H1 (cell line): Measurements from ENCODE around the gene RPL32. TPM values are rescaled to one million over a fixed set of nuclear protein-coding genes. Genes with fewer than 3 reads are reported as not detected.
"Not testable (repeated sequence)": the region's sequence is repeated elsewhere in the genome, so short reads cannot be mapped to it uniquely, and the experiment has no call there.

Experiments used
- CTCF ChIA-PET: fragments of 300-600 bp; sonication (Branson Sonifier 250); formaldehyde crosslinking; loops from one replicate; lab custom pipeline; 2021; ENCODE audit not compliant: partially characterized antibody; lab: Charles Lee
- POLR2A ChIA-PET: fragments of 300-600 bp; sonication (Branson Sonifier 250); formaldehyde crosslinking; loops from one replicate; lab custom pipeline; 2021; ENCODE audit warnings: inconsistent platforms; ENCODE audit not compliant: partially characterized antibody; lab: Charles Lee
- DNase-seq, 2 experiments: peaks; one replicate each; pipeline versions ENCODE4 v3.0.0 to v3.0.0-alpha.2; 2010 to 2022; ENCODE audit warnings: low spot score in 2 of 2, low read depth in 1 of 2, mixed read lengths in 1 of 2
- FAIRE-seq: peaks from 2 replicates; lab custom pipeline; 2011; peaks lifted over from hg19 to GRCh38; lab: Jason Lieb, UNC
- H2AFZ ChIP-seq: 2 replicates; pipeline ENCODE4 v1.8.1; 2012; ENCODE audit warnings: low read length, inconsistent platforms
- H2AK5ac ChIP-seq: 2 replicates; pipeline ENCODE4 v1.6.1; 2013; ENCODE audit warnings: low read depth, low read length
- H2BK120ac ChIP-seq: replicated peaks from 2 replicates; pipeline ENCODE3; 2013; ENCODE audit warnings: low read depth, low read length, inconsistent platforms
- H2BK12ac ChIP-seq: 2 replicates; pipeline ENCODE4 v1.6.1; 2013; ENCODE audit warnings: low read depth, low read length
- H2BK15ac ChIP-seq: 2 replicates; pipeline ENCODE4 v1.6.1; 2013; ENCODE audit warnings: low read length
- H2BK20ac ChIP-seq: 2 replicates; pipeline ENCODE4 v1.6.1; 2013; ENCODE audit warnings: low read length
- H2BK5ac ChIP-seq: 2 replicates; pipeline ENCODE4 v1.6.1; 2013; ENCODE audit warnings: low read depth, low read length
- H3K14ac ChIP-seq: 2 replicates; pipeline ENCODE4 v1.6.1; 2013; ENCODE audit warnings: inconsistent platforms; ENCODE audit not compliant: insufficient read length
- H3K18ac ChIP-seq: 2 replicates; pipeline ENCODE4 v1.6.1; 2013; ENCODE audit warnings: low read length; ENCODE audit errors: extremely low read depth
- H3K23ac ChIP-seq: 2 replicates; pipeline ENCODE4 v1.6.1; 2013; ENCODE audit warnings: inconsistent platforms; ENCODE audit not compliant: insufficient read length
- H3K23me2 ChIP-seq: 2 replicates; pipeline ENCODE4 v1.6.1; 2013; ENCODE audit warnings: low read depth, low read length
- H3K27ac ChIP-seq: 2 replicates; pipeline ENCODE4 v1.6.1; 2011; ENCODE audit warnings: low read depth, low read length, inconsistent platforms
- H3K27me3 ChIP-seq, 4 experiments: replicated peaks in 1 of 4; 1 replicate in 1 of 4; 2 replicates in 3 of 4; pipeline versions ENCODE4 v1.6.1 to v1.8.1; 2011 to 2013; ENCODE audit warnings: low read length in 3 of 4, mild to moderate bottlenecking in 3 of 4, inconsistent platforms in 2 of 4, mixed read lengths in 2 of 4, moderate library complexity in 1 of 4; ENCODE audit not compliant: control insufficient read depth in 3 of 4, insufficient read depth in 3 of 4; ENCODE audit errors: extremely low read depth in 1 of 4
- H3K36me3 ChIP-seq, 4 experiments: 2 replicates each; pipeline versions ENCODE4 v1.6.1 to v1.8.1; 2011 to 2013; ENCODE audit warnings: mild to moderate bottlenecking in 4 of 4, low read length in 3 of 4, moderate library complexity in 2 of 4, control low read depth in 1 of 4, inconsistent platforms in 1 of 4; ENCODE audit not compliant: insufficient read depth in 4 of 4, control insufficient read depth in 2 of 4
- H3K4ac ChIP-seq: replicated peaks from 2 replicates; pipeline ENCODE3; 2013; ENCODE audit warnings: low read length, low read depth, mixed read lengths, inconsistent platforms; ENCODE audit not compliant: insufficient read length
- H3K4me1 ChIP-seq, 4 experiments: replicated peaks in 1 of 4; 1 replicate in 1 of 4; 2 replicates in 3 of 4; pipeline versions ENCODE4 v1.6.1 to v1.8.1; 2011 to 2013; ENCODE audit warnings: low read length in 3 of 4, inconsistent platforms in 2 of 4, mixed read lengths in 1 of 4; ENCODE audit not compliant: insufficient read depth in 4 of 4, control insufficient read depth in 3 of 4
- H3K4me2 ChIP-seq, 2 experiments: 2 replicates each; pipeline versions ENCODE4 v1.6.1 to v1.8.1; 2011 to 2013; ENCODE audit warnings: low read depth in 2 of 2, low read length in 2 of 2, control low read depth in 1 of 2, inconsistent platforms in 1 of 2, mild to moderate bottlenecking in 1 of 2; ENCODE audit not compliant: insufficient read depth in 1 of 2
- H3K4me3 ChIP-seq, 4 experiments: fragments of 200-600, 300-600 bp in 1 of 4; sonication (generic), shearing (Covaris generic), sonication (Bioruptor Twin) in 1 of 4; 2 replicates each; pipeline versions ENCODE4 v1.5.1 to v1.8.1; 2011 to 2016; ENCODE audit warnings: low read length in 4 of 4, low read depth in 3 of 4, control low read depth in 2 of 4, inconsistent platforms in 2 of 4, mild to moderate bottlenecking in 2 of 4, mixed read lengths in 1 of 4, moderate library complexity in 1 of 4; ENCODE audit not compliant: insufficient read depth in 2 of 4; ENCODE audit errors: extremely low read depth in 1 of 4
- H3K56ac ChIP-seq: replicated peaks from 2 replicates; pipeline ENCODE3; 2013; ENCODE audit warnings: low read depth, mild to moderate bottlenecking, mixed read lengths, low read length, inconsistent platforms; ENCODE audit not compliant: insufficient read length
- H3K79me1 ChIP-seq: 2 replicates; pipeline ENCODE4 v1.6.1; 2013; ENCODE audit warnings: low read depth, low read length, control low read depth
- H3K79me2 ChIP-seq, 2 experiments: 2 replicates each; pipeline versions ENCODE4 v1.6.1 to v1.8.1; 2012 to 2013; ENCODE audit warnings: low read length in 2 of 2, mild to moderate bottlenecking in 2 of 2, inconsistent platforms in 1 of 2; ENCODE audit not compliant: insufficient read depth in 2 of 2, control insufficient read depth in 1 of 2
- H3K9ac ChIP-seq, 4 experiments: replicated peaks in 1 of 4; 1 replicate in 1 of 4; 2 replicates in 3 of 4; pipeline versions ENCODE4 v1.6.1 to v1.8.1; 2011 to 2013; ENCODE audit warnings: low read depth in 3 of 4, low read length in 3 of 4, control low read depth in 2 of 4, mild to moderate bottlenecking in 2 of 4, moderate library complexity in 2 of 4, inconsistent platforms in 1 of 4; ENCODE audit errors: extremely low read depth in 1 of 4
- H3K9me3 ChIP-seq, 2 experiments: 2 replicates each; pipeline versions ENCODE4 v1.6.1 to v1.8.1; 2012 to 2013; ENCODE audit warnings: mild to moderate bottlenecking in 2 of 2, moderate library complexity in 2 of 2, control low read depth in 1 of 2, inconsistent platforms in 1 of 2, low read depth in 1 of 2, low read length in 1 of 2, mixed read lengths in 1 of 2; ENCODE audit not compliant: insufficient read depth in 2 of 2
- H4K20me1 ChIP-seq, 2 experiments: replicated peaks in 1 of 2; 2 replicates each; pipeline versions ENCODE3 to v1.8.1; 2011 to 2013; ENCODE audit warnings: inconsistent platforms in 2 of 2, low read length in 2 of 2, mild to moderate bottlenecking in 1 of 2; ENCODE audit not compliant: insufficient read depth in 2 of 2, control insufficient read depth in 1 of 2
- H4K5ac ChIP-seq: 2 replicates; pipeline ENCODE4 v1.6.1; 2013; ENCODE audit warnings: low read length, low read depth, mixed read lengths, inconsistent platforms; ENCODE audit not compliant: insufficient read length
- H4K8ac ChIP-seq: 2 replicates; pipeline ENCODE4 v1.8.0; 2013; ENCODE audit warnings: mild to moderate bottlenecking, moderate library complexity, low read length, inconsistent platforms; ENCODE audit not compliant: insufficient read depth; ENCODE audit errors: extremely low read depth
- H4K91ac ChIP-seq: replicated peaks from 2 replicates; pipeline ENCODE3; 2013; ENCODE audit warnings: low read length, mixed read lengths, inconsistent platforms; ENCODE audit not compliant: insufficient read length
- CTCF ChIP-seq, 3 experiments: IDR thresholded peaks; 1 replicate in 2 of 3; 2 replicates in 1 of 3; pipeline versions ENCODE4 v1.5.1 to v1.6.1; 2011; ENCODE audit warnings: low read length in 3 of 3, mild to moderate bottlenecking in 3 of 3, inconsistent platforms in 2 of 3, low read depth in 1 of 3, moderate library complexity in 1 of 3; ENCODE audit not compliant: insufficient read depth in 1 of 3; ENCODE audit errors: control extremely low read depth in 1 of 3
- RAD21 ChIP-seq, 2 experiments: IDR thresholded peaks in 1 of 2; conservative IDR thresholded peaks in 1 of 2; 2 replicates each; pipeline ENCODE4 v1.6.1; 2011; ENCODE audit warnings: low read depth in 2 of 2, low read length in 2 of 2, improper control_type of control experiment in 1 of 2, inconsistent platforms in 1 of 2, mild to moderate bottlenecking in 1 of 2, moderate library complexity in 1 of 2
- WGBS, 2 experiments: shearing (Covaris generic) in 1 of 2; methylation state at CpG; one replicate each; pipeline versions ENCODE4 v1.1.6 to v1.1.7; 2013 to 2015; ENCODE audit warnings: low lambda C conversion rate in 2 of 2, mixed read lengths in 2 of 2, inconsistent platforms in 1 of 2, low coverage in 1 of 2, missing lambda C conversion rate in 1 of 2; ENCODE audit not compliant: insufficient replicate concordance in 2 of 2, insufficient coverage in 1 of 2, insufficient read length in 1 of 2; ENCODE audit errors: extremely low coverage in 1 of 2, missing lambda C conversion rate in 1 of 2; 5-methylcytosine and 5-hydroxymethylcytosine counted together
- polyA plus RNA-seq, 7 experiments: library from polyadenylated mRNA; depleted of rRNA in 3 of 7; stranded (reverse) in 5 of 7; unstranded in 2 of 7; fragments of >200 nt in 5 of 7; fragments of 200-250 nt in 2 of 7; gene quantifications; 1 replicate in 5 of 7; 2 replicates in 1 of 7; 4 replicates in 1 of 7; pipeline versions ENCODE4 v1.2.1 to v1.2.3, GENCODE V29; 2011 to 2013; ENCODE audit warnings: missing spikeins in 2 of 7, mixed read lengths in 2 of 7
- total RNA-seq: library from RNA; stranded (reverse); fragmentation: NEBNext Ultra II Directional; extraction: Animal tissue kit (Norgen Biotek cat#: 25700); gene quantifications from 2 replicates; pipeline ENCODE4 v1.2.1, GENCODE V29; 2021

RPL32 gene
- total and polyA plus RNA-seq, 2 of the 8 experiments (the other 6 are each of a cell fraction or from before 2014, with no cell fraction given) = 1,443 to 2,043 TPM

GRCh38 chr3:12787346-12787745 is 54.0 kb downstream of the RPL32 start:
- not testable (repeated sequence) for H2AK5ac ChIP-seq, H2BK120ac ChIP-seq, H3K27ac ChIP-seq, H3K79me2 ChIP-seq, H3K23ac ChIP-seq, H2BK20ac ChIP-seq, H3K4me1 ChIP-seq, H3K18ac ChIP-seq, H3K9ac ChIP-seq, H3K36me3 ChIP-seq, H2AFZ ChIP-seq, H3K27me3 ChIP-seq, H3K4me3 ChIP-seq, H4K91ac ChIP-seq, H4K20me1 ChIP-seq, H4K8ac ChIP-seq, H3K9me3 ChIP-seq, H3K14ac ChIP-seq, H3K4ac ChIP-seq, H3K79me1 ChIP-seq, FAIRE-seq, H4K5ac ChIP-seq, H3K4me2 ChIP-seq, H2BK15ac ChIP-seq, H3K56ac ChIP-seq, H3K23me2 ChIP-seq, H2BK5ac ChIP-seq, H2BK12ac ChIP-seq
- peak in 1 of 2 experiments; percentile 88 for DNase-seq
- ChIA-PET POLR2A (interaction anchor here (1.0 to 2.9 kb wide), 7 partner anchors 9 to 54 kb away, joined by 3 to 10 read pairs (median 5); partner anchors contain the start of genes CAND2 and RPL32), CTCF (interaction anchor here (0.9 to 5.3 kb wide), 34 partner anchors 8 to 209 kb away, joined by 3 to 54 read pairs (median 5); partner anchors contain the start of genes CAND2, RPL32 and TMEM40)
- WGBS, 2 experiments = 45% methylated on average over 9 of the region's 9 CpGs; no CpG with 5 or more reads in 1 of the 2 experiments
- peak; percentile 62 to 68 (median 66) for TF ChIP-seq CTCF (IDR thresholded peaks at IDR 0.05; ENCODE audit: control extremely low read depth in 1 of 3, insufficient read depth in 1 of 3, low read depth in 1 of 3, low read length in 3 of 3)
- TF ChIP-seq RAD21 (IDR thresholded peaks at IDR 0.05 in 1 of 2, conservative IDR thresholded peaks at IDR 0.05 in 1 of 2; ENCODE audit: low read depth in 2 of 2, low read length in 2 of 2) = peak; percentile 55 to 63
